Upper lobe of left lung (tissue), 6 donors: ENCODE results near the gene MARK2. TPM values are rescaled to one million over a fixed set of nuclear protein-coding genes. Genes with fewer than 3 reads are reported as not detected.

Source experiments
- ATAC-seq, 2 donors: fragments of 200-7000 bp; cut with Tn5 transposase; one replicate each; pipeline ENCODE4 v1.9.1; 2022; ENCODE audit warnings: mild to moderate bottlenecking in 2 of 2, moderate library complexity in 2 of 2; ENCODE audit not compliant: low FRiP score in 2 of 2
- DNase-seq, 2 donors: peaks; one replicate each; pipeline ENCODE4 v3.0.0-alpha.2; 2019 to 2020
- H3K27ac ChIP-seq, 4 donors: fragments of 200-600 bp; sonication (generic); one replicate each; pipeline ENCODE4 v1.5.1; 2016 to 2019
- H3K27me3 ChIP-seq, 4 donors: fragments of 200-600 bp; sonication (generic); one replicate each; pipeline ENCODE4 v1.5.1; 2017 to 2019
- H3K36me3 ChIP-seq, 4 donors: fragments of 200-600 bp; sonication (generic); one replicate each; pipeline ENCODE4 v1.5.1; 2016 to 2019
- H3K4me1 ChIP-seq, 4 donors: fragments of 200-600 bp; sonication (generic); one replicate each; pipeline ENCODE4 v1.5.1; 2018 to 2019
- H3K4me3 ChIP-seq, 4 donors: fragments of 200-600 bp; sonication (generic); one replicate each; pipeline ENCODE4 v1.5.1; 2017 to 2019; ENCODE audit warnings: mild to moderate bottlenecking in 2 of 4, moderate library complexity in 1 of 4
- H3K9me3 ChIP-seq, 4 donors: fragments of 200-600 bp; sonication (generic); one replicate each; pipeline ENCODE4 v1.5.1; 2018 to 2019
- CTCF ChIP-seq, 6 experiments: fragments of 450-650 bp in 4 of 6; fragments of 200-600 bp in 2 of 6; sonication (generic) in 2 of 6; IDR thresholded peaks; one replicate each; pipeline ENCODE4 v1.5.1; 2016 to 2019; ENCODE audit warnings: antibody characterized with exemption in 6 of 6
- EP300 ChIP-seq, 4 donors: sonication (generic); formaldehyde crosslinking; IDR thresholded peaks; one replicate each; pipeline ENCODE4 v1.5.1; 2017; ENCODE audit warnings: antibody characterized with exemption in 4 of 4, control low read depth in 2 of 4
- POLR2A ChIP-seq, 4 donors: fragments of 450-650 bp; IDR thresholded peaks; one replicate each; pipeline ENCODE4 v1.5.1; 2016 to 2017; ENCODE audit warnings: antibody characterized with exemption in 4 of 4, mild to moderate bottlenecking in 2 of 4
- POLR2AphosphoS5 ChIP-seq, 2 donors: sonication (generic); formaldehyde crosslinking; IDR thresholded peaks; one replicate each; pipeline ENCODE4 v1.5.1; 2017; ENCODE audit warnings: antibody characterized with exemption in 2 of 2
- WGBS, 2 donors: methylation state at CpG; one replicate each; pipeline ENCODE4 v1.1.5; 2017 to 2018; 5-methylcytosine and 5-hydroxymethylcytosine counted together
- total RNA-seq, 6 donors: library from RNA; depleted of rRNA in 4 of 6; stranded (reverse); fragments of >200 nt in 4 of 6; gene quantifications; one replicate each; pipeline versions ENCODE4 v1.1.0 to v1.2.1, GENCODE V29; 2016 to 2021
- donor health status: DM: no; HTN: no; CAD: no; lungs with moderate emphysema.
- donor health status: DM: no; HTN: yes; CAD: no; lungs with severe emphysema.

The MARK2 gene
- total RNA-seq, 6 donors from 2014 or later: 41.7 to 67.1 (median 50.7) TPM

GRCh38 chr11:63838150-63838677 is 696 bp upstream of the MARK2 start:
- peak overlapping the region in 3 of 4 donors; percentile 90 to 94 (median 90) for H3K4me3 ChIP-seq
- no peak for TF ChIP-seq EP300 (IDR thresholded peaks at IDR 0.05)
- TF ChIP-seq CTCF (IDR thresholded peaks at IDR 0.05): peak in 1 of 6 experiments; percentile 10
- no peak for TF ChIP-seq POLR2AphosphoS5 (IDR thresholded peaks at IDR 0.05)
- ATAC-seq (no peak), DNase-seq (peak in 1 of 2 donors; percentile 86)
- H3K27ac ChIP-seq: peak overlapping the region; percentile 86 to 98 (median 90)
- H3K4me1 ChIP-seq: peaks cover 35 to 50% (median 44%) of the 10 kb centered on the region in 4 donors
- H3K27me3 ChIP-seq: no peaks in the 10 kb centered on the region
- H3K36me3 ChIP-seq: peaks cover 0 to 8% (median under 1%) of the 10 kb centered on the region in 4 donors
- H3K9me3 ChIP-seq: no peaks in the 10 kb centered on the region
- 16 to 20% methylated on average over 16 to 18 of the region's 18 CpGs for WGBS, 2 donors

- peak overlapping the region; percentile 86 to 98 (median 90) for H3K27ac ChIP-seq
- no peak for TF ChIP-seq POLR2AphosphoS5 (IDR thresholded peaks at IDR 0.05)
- peak in 1 of 4 donors; percentile 12 for TF ChIP-seq POLR2A (IDR thresholded peaks at IDR 0.05)
- H3K27me3 ChIP-seq: no peaks in the 10 kb centered on the region
- DNase-seq (peak in 1 of 2 donors; percentile 50), ATAC-seq (no peak)
- H3K9me3 ChIP-seq: no peaks in the 10 kb centered on the region
- 1 to 2% methylated on average over 30 to 39 of the region's 40 CpGs for WGBS, 2 donors
- peaks cover 0 to 20% (median 7%) of the 10 kb centered on the region in 4 donors for H3K36me3 ChIP-seq
- H3K4me3 ChIP-seq: peak overlapping the region; percentile 61 to 94 (median 90)
- H3K4me1 ChIP-seq: peaks cover 48 to 65% (median 57%) of the 10 kb centered on the region in 4 donors
Observed at GRCh38 chr11:63839508-63840355, 822 bp downstream of the MARK2 start.

- TF ChIP-seq POLR2A (IDR thresholded peaks at IDR 0.05): no peak
- TF ChIP-seq POLR2AphosphoS5 (IDR thresholded peaks at IDR 0.05): no peak
- no peak for TF ChIP-seq CTCF (IDR thresholded peaks at IDR 0.05)
- no peak for TF ChIP-seq EP300 (IDR thresholded peaks at IDR 0.05)
- Histone ChIP-seq H3K4me1 (peaks cover 56 to 73% (median 65%) of the 10 kb centered on the region in 4 donors), H3K9me3 (no peaks in the 10 kb centered on the region), H3K27ac (peak overlapping the region; percentile 86 to 98 (median 90)), H3K36me3 (peaks cover 0 to 20% (median 7%) of the 10 kb centered on the region in 4 donors), H3K4me3 (peak overlapping the region; percentile 61 to 94 (median 90)), H3K27me3 (no peaks in the 10 kb centered on the region)
- ATAC-seq (no peak), DNase-seq (no peak)
- 1 to 5% methylated on average over 13 of the region's 13 CpGs for WGBS, 2 donors
Observed at GRCh38 chr11:63840356-63841060, 1.6 kb downstream of the MARK2 start.

- WGBS, 2 donors: 38 to 39% methylated on average over 3 of the region's 3 CpGs
- peak overlapping the region in 2 of 4 donors; percentile 90 to 94 for H3K4me3 ChIP-seq
- TF ChIP-seq CTCF (IDR thresholded peaks at IDR 0.05) (no peak), POLR2A (IDR thresholded peaks at IDR 0.05) (peak in 1 of 4 donors; percentile 42), EP300 (IDR thresholded peaks at IDR 0.05) (no peak), POLR2AphosphoS5 (IDR thresholded peaks at IDR 0.05) (peak in 1 of 2 donors; percentile 46)
Observed at GRCh38 chr11:63841554-63841953, 2.6 kb downstream of the MARK2 start.

More at GRCh38 chr11:63841554-63841953, 2.6 kb downstream of the MARK2 start:
- Histone ChIP-seq H3K4me1 (peaks cover 61 to 82% (median 71%) of the 10 kb centered on the region in 4 donors), H3K36me3 (peaks cover 0 to 20% (median 7%) of the 10 kb centered on the region in 4 donors), H3K27me3 (no peaks in the 10 kb centered on the region), H3K27ac (peak overlapping the region; percentile 86 to 98 (median 90)), H3K9me3 (no peaks in the 10 kb centered on the region)
- ATAC-seq: no peak
- DNase-seq: peak in 1 of 2 donors; percentile 86
